Measurements from ENCODE around the gene ACER2. TPM values are rescaled to one million over a fixed set of nuclear protein-coding genes. Genes with fewer than 3 reads are reported as not detected.
A peak's percentile ranks its signal among the peaks of the same experiment; 100 is the strongest.

ACER2 gene
- total RNA-seq, 1 donor from 2014 or later: 3.9 TPM

DNA sequence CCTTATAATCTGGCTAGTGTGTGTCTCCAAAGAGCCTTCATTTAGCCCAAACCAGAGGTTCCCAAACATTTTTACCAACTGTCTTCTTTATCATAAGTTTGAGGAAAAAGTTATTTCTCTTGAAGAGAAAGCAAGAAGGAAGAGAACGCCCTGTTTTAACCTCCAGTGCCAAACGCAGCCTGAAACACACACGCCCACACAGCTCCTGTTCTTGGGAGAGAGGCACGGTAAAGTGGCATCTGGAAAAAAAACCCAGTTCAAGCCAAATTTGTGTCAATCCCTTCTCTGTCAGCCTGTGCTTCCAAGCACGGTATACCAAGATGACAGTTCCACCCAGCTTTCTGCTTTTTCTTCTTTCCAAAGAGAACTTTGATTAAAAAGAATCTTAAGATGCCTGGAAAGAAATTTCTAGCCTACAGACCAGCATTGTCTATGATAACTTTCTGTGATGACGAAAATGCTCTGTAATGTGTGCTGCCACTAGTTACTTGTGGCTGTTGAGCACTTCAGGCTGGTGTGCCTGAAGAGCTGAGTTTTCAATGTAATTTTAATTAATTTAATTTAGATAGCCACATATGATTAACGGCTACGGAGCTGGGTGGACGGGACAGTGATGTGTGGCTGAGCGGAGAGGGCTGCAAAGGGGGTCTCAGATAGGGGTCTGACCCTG lies 62.3 kb downstream of the ACER2 start:
- Histone ChIP-seq H3K9me3 (no peaks in the 10 kb centered on the region), H3K27ac (no peak overlapping the region), H3K36me3 (no peaks in the 10 kb centered on the region), H3K4me1 (no peaks in the 10 kb centered on the region), H3K27me3 (no peaks in the 10 kb centered on the region), H3K4me3 (no peak overlapping the region)
- no peak for DNase-seq (ENCODE audit: extremely low spot score in 2 of 2)
- TF ChIP-seq POLR2AphosphoS5 (IDR thresholded peaks at IDR 0.05; ENCODE audit: insufficient read depth in 1 of 2, low read depth in 1 of 2) (no peak), CTCF (IDR thresholded peaks at IDR 0.05) (no peak), POLR2A (IDR thresholded peaks at IDR 0.05) (no peak)
- intact Hi-C loops (cut with DNase I): no loop called here

- Histone ChIP-seq H3K4me1 (no peaks in the 10 kb centered on the region), H3K4me3 (peak overlapping the region in 1 of 2 donors; percentile 11), H3K27ac (no peak overlapping the region), H3K27me3 (no peaks in the 10 kb centered on the region), H3K36me3 (no peaks in the 10 kb centered on the region), H3K9me3 (no peaks in the 10 kb centered on the region)
- DNase-seq (ENCODE audit: extremely low spot score in 2 of 2): no peak
- intact Hi-C loops (cut with DNase I): no loop called here
- TF ChIP-seq CTCF (IDR thresholded peaks at IDR 0.05) (peak in 1 of 3 experiments; percentile 50), POLR2AphosphoS5 (IDR thresholded peaks at IDR 0.05; ENCODE audit: insufficient read depth in 1 of 2, low read depth in 1 of 2) (no peak)
These were observed 63.2 kb downstream of the ACER2 start for GRCh38 chr9:19471737-19472648.

- intact Hi-C loops (cut with DNase I): no loop called here
- Histone ChIP-seq H3K36me3 (no peaks in the 10 kb centered on the region), H3K4me1 (no peaks in the 10 kb centered on the region), H3K9me3 (no peaks in the 10 kb centered on the region), H3K4me3 (no peak overlapping the region), H3K27me3 (no peaks in the 10 kb centered on the region), H3K27ac (no peak overlapping the region)
- DNase-seq (ENCODE audit: extremely low spot score in 2 of 2): no peak
- TF ChIP-seq POLR2A (IDR thresholded peaks at IDR 0.05) (no peak), POLR2AphosphoS5 (IDR thresholded peaks at IDR 0.05; ENCODE audit: insufficient read depth in 1 of 2, low read depth in 1 of 2) (no peak), CTCF (IDR thresholded peaks at IDR 0.05) (no peak)
These were observed 64.8 kb downstream of the ACER2 start for GRCh38 chr9:19473605-19474004.

GRCh38 chr9:19479874-19480273 lies 71.1 kb downstream of the ACER2 start:
- no peak for DNase-seq (ENCODE audit: extremely low spot score in 2 of 2)
- H3K9me3 ChIP-seq: no peaks in the 10 kb centered on the region
- no peaks in the 10 kb centered on the region for H3K27me3 ChIP-seq
- intact Hi-C loops (cut with DNase I): no loop called here
- H3K4me1 ChIP-seq: no peaks in the 10 kb centered on the region
- H3K27ac ChIP-seq: no peak overlapping the region
- TF ChIP-seq POLR2A (IDR thresholded peaks at IDR 0.05) (no peak), CTCF (IDR thresholded peaks at IDR 0.05) (no peak), POLR2AphosphoS5 (IDR thresholded peaks at IDR 0.05; ENCODE audit: insufficient read depth in 1 of 2, low read depth in 1 of 2) (no peak)
- no peaks in the 10 kb centered on the region for H3K36me3 ChIP-seq
- H3K4me3 ChIP-seq: no peak overlapping the region

- H3K4me1 ChIP-seq: no peaks in the 10 kb centered on the region
- no peak overlapping the region for H3K27ac ChIP-seq
- DNase-seq (ENCODE audit: extremely low spot score in 2 of 2): no peak
- no peak overlapping the region for H3K4me3 ChIP-seq
- intact Hi-C loops (cut with DNase I): no loop called here
- no peaks in the 10 kb centered on the region for H3K36me3 ChIP-seq
- no peak for TF ChIP-seq POLR2A (IDR thresholded peaks at IDR 0.05)
- TF ChIP-seq CTCF (IDR thresholded peaks at IDR 0.05): no peak
- no peak for TF ChIP-seq POLR2AphosphoS5 (IDR thresholded peaks at IDR 0.05; ENCODE audit: insufficient read depth in 1 of 2, low read depth in 1 of 2)
- H3K27me3 ChIP-seq: no peaks in the 10 kb centered on the region
- H3K9me3 ChIP-seq: no peaks in the 10 kb centered on the region
These were observed 71.5 kb downstream of the ACER2 start for GRCh38 chr9:19480345-19480744.
